Naive thymus-derived CD4-positive, alpha-beta T cell (primary cell): Measurements from ENCODE around the gene TMEM247. TPM values are rescaled to one million over a fixed set of nuclear protein-coding genes. Genes with fewer than 3 reads are reported as not detected.

Experiments used
- ATAC-seq: fragments of 150-1000 bp; cut with Tn5 transposase; 2 replicates; pipeline ENCODE4 v1.10.0; 2021; ENCODE audit warnings: mild to moderate bottlenecking, moderate library complexity
- CTCF ChIA-PET: fragments of 350-600 bp; sonication (Branson Sonifier 250); formaldehyde crosslinking; loops from one replicate; lab custom pipeline; 2021; ENCODE audit warnings: antibody characterized with exemption; lab: Charles Lee
- POLR2A ChIA-PET: fragments of 350-600 bp; sonication (Branson Sonifier 250); formaldehyde crosslinking; loops from one replicate; lab custom pipeline; 2021; ENCODE audit warnings: antibody characterized with exemption, inconsistent platforms; lab: Charles Lee
- DNase-seq, 9 donors: peaks; one replicate each; pipeline versions ENCODE4 v3.0.0 to v3.0.0-alpha.2; 2020 to 2022; ENCODE audit warnings: mixed read lengths in 1 of 9
- H3K27ac ChIP-seq: one replicate; pipeline ENCODE4 v1.7.0; 2013; ENCODE audit warnings: mild to moderate bottlenecking, low read depth, low read length, moderate library complexity
- H3K27me3 ChIP-seq, 2 donors: one replicate each; pipeline ENCODE4 v1.7.0; 2013; ENCODE audit warnings: low read length in 2 of 2, mild to moderate bottlenecking in 2 of 2, moderate library complexity in 2 of 2; ENCODE audit not compliant: control insufficient read depth in 2 of 2, insufficient read depth in 2 of 2
- H3K36me3 ChIP-seq, 3 experiments: 1 replicate in 2 of 3; 2 replicates in 1 of 3; pipeline ENCODE4 v1.7.0; 2013; ENCODE audit warnings: low read length in 3 of 3, mild to moderate bottlenecking in 3 of 3, moderate library complexity in 1 of 3; ENCODE audit not compliant: insufficient read depth in 3 of 3, control insufficient read depth in 2 of 3
- H3K4me1 ChIP-seq, 2 donors: one replicate each; pipeline ENCODE4 v1.7.0; 2013; ENCODE audit warnings: low read length in 2 of 2, mild to moderate bottlenecking in 2 of 2, moderate library complexity in 1 of 2; ENCODE audit not compliant: control insufficient read depth in 2 of 2, insufficient read depth in 2 of 2
- H3K4me3 ChIP-seq: 2 replicates; pipeline ENCODE4 v1.7.0; 2013; ENCODE audit warnings: mild to moderate bottlenecking, low read length
- H3K9me3 ChIP-seq, 3 experiments: 1 replicate in 2 of 3; 2 replicates in 1 of 3; pipeline ENCODE4 v1.7.0; 2013; ENCODE audit warnings: low read length in 3 of 3; ENCODE audit not compliant: control insufficient read depth in 2 of 3
- H3K27ac Mint-ChIP-seq, 9 donors: one replicate each; pipeline ENCODE4 v1.8.0; 2020 to 2022; ENCODE audit warnings: mixed read lengths in 9 of 9, mild to moderate bottlenecking in 8 of 9, moderate library complexity in 5 of 9, inconsistent platforms in 2 of 9
- H3K27me3 Mint-ChIP-seq, 5 donors: one replicate each; pipeline ENCODE4 v1.8.0; 2021 to 2022; ENCODE audit warnings: mixed read lengths in 5 of 5, mild to moderate bottlenecking in 1 of 5
- H3K36me3 Mint-ChIP-seq, 5 donors: one replicate each; pipeline ENCODE4 v1.8.0; 2020 to 2022; ENCODE audit warnings: mixed read lengths in 5 of 5, mild to moderate bottlenecking in 3 of 5, inconsistent platforms in 1 of 5
- H3K4me1 Mint-ChIP-seq, 7 donors: one replicate each; pipeline ENCODE4 v1.8.0; 2020 to 2022; ENCODE audit warnings: mixed read lengths in 7 of 7, mild to moderate bottlenecking in 3 of 7, inconsistent platforms in 1 of 7
- H3K4me3 Mint-ChIP-seq, 10 donors: one replicate each; pipeline ENCODE4 v1.8.0; 2020 to 2022; ENCODE audit warnings: mild to moderate bottlenecking in 10 of 10, mixed read lengths in 10 of 10, moderate library complexity in 6 of 10, inconsistent platforms in 2 of 10
- H3K9me3 Mint-ChIP-seq, 11 donors: one replicate each; pipeline ENCODE4 v1.8.0; 2020 to 2022; ENCODE audit warnings: mixed read lengths in 11 of 11, mild to moderate bottlenecking in 4 of 11, inconsistent platforms in 1 of 11, moderate library complexity in 1 of 11
- intact Hi-C, 2 donors: fragments of 100-400 bp; cut with micrococcal nuclease; formaldehyde crosslinking; loops; one replicate each; pipeline ENCODE4 v1.15.1; 2023
- polyA plus RNA-seq, 2 donors: library from polyadenylated mRNA; unstranded; fragments of 300-500 nt; fragmentation: Illumina TruSeq; gene quantifications; one replicate each; pipeline ENCODE4 v1.2.3, GENCODE V29; 2021
- total RNA-seq, 6 experiments: library from RNA in 5 of 6; stranded (reverse) in 5 of 6; gene quantifications; 1 replicate in 5 of 6; 2 replicates in 1 of 6; pipeline ENCODE4 v1.2.3 and lab custom pipeline; 2021 to 2026

The TMEM247 gene
- total and polyA plus RNA-seq, 7 experiments from 2014 or later: not detected

DNA sequence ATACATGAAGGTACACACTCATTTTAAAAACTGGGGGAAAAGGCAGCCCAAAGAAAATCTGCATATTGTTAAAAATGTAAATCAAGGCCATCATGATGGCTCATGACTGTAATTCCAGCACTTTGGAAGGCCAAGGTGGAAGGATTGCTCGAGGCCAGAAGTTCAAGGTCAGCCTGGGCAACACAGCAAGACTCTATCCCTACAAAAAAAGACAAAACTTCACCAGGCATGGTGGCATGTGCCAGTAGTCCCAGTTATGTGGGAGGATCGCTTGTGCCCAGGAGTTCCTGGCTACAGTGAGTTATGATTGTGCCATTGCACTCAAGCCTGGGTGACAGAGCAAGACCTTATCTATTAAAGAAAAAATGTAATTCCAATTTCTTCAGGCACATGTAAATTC, 34.6 kb upstream of the TMEM247 start:
- peaks cover 0 to 7% (median 0%) of the 10 kb centered on the region in 3 experiments for H3K9me3 ChIP-seq
- H3K4me1 Mint-ChIP-seq: peaks cover 6 to 9% (median 8%) of the 10 kb centered on the region in 7 donors
- CTCF ChIA-PET: no interaction called here
- POLR2A ChIA-PET: no interaction called here
- DNase-seq (no peak), ATAC-seq (no peak)
- no peaks in the 10 kb centered on the region for H3K36me3 ChIP-seq
- no peak overlapping the region for H3K27ac ChIP-seq
- peaks cover 0 to 38% (median 7%) of the 10 kb centered on the region in 11 donors for H3K9me3 Mint-ChIP-seq
- intact Hi-C loops: no loop called here
- no peaks in the 10 kb centered on the region for H3K27me3 ChIP-seq
- H3K27me3 Mint-ChIP-seq: peaks cover 0 to 32% (median 5%) of the 10 kb centered on the region in 5 donors
- peaks cover 9 to 12% of the 10 kb centered on the region in 2 donors for H3K4me1 ChIP-seq
- H3K4me3 ChIP-seq: no peak overlapping the region
- no peak overlapping the region for H3K27ac Mint-ChIP-seq
- peaks cover 0 to 12% (median 5%) of the 10 kb centered on the region in 5 donors for H3K36me3 Mint-ChIP-seq
- H3K4me3 Mint-ChIP-seq: no peak overlapping the region

DNA sequence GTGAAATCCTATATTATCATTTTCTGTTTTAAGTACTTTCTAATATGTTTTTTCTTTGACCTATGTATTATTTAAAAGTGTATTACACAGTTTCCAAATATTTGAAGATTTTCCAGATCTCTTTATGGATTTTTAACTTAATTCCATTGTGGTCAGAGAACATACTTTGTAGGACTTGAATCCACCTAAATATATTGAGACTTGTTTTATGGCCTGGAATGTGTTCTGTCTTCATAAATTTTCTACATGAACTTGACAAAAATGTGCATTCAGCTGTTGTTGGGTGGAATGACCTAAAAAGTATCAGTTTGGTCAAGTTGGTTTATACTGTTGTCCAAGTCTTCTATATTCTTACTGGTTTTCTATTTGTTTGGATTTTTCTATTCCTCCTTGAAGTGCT, 33.8 kb upstream of the TMEM247 start:
- Histone ChIP-seq H3K27ac (no peak overlapping the region), H3K4me3 (no peak overlapping the region), H3K36me3 (no peaks in the 10 kb centered on the region), H3K9me3 (peaks cover 0 to 7% (median 0%) of the 10 kb centered on the region in 3 experiments), H3K4me1 (peaks cover under 1 to 3% of the 10 kb centered on the region in 2 donors), H3K27me3 (no peaks in the 10 kb centered on the region)
- Mint-ChIP-seq H3K4me1 (peaks cover 0 to 2% (median 0%) of the 10 kb centered on the region in 7 donors), H3K36me3 (peaks cover 0 to 12% (median 5%) of the 10 kb centered on the region in 5 donors), H3K4me3 (no peak overlapping the region), H3K9me3 (peaks cover 0 to 38% (median 7%) of the 10 kb centered on the region in 11 donors), H3K27me3 (peaks cover 0 to 31% (median 5%) of the 10 kb centered on the region in 5 donors), H3K27ac (no peak overlapping the region)
- intact Hi-C loops: no loop called here
- DNase-seq (no peak), ATAC-seq (no peak)
- ChIA-PET POLR2A (no interaction called here), CTCF (no interaction called here)

DNA sequence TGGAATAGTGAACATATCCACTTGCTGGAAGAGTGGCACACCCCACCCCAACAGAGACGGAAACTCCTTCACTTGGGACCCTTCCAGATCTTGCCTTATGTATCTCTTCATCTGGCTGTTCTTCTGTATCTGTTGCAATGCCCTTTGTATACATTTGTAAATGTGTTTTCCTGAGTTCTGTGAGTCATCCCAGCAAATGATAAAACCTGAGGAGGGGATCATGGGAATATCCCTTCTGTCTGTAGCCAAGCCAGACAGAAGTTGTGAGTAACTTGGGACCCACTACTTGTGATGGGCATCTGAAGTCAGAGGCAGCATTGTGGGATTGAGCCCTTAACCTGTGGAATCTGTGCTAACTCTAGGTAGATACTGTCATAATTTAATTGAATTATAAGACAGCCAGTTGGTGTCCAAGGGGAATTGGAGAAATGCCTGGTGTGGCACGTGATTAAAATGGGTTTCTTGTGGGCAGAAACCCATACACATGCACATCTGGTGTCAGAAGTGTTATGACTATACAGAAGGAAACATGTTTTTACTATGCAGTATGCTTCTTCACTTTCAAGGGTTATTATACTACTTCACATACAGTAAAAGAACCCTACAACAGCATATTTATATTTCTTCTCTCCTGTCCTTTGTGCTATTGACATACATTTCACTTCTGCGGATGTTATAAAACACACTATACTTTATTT, 32.3 kb upstream of the TMEM247 start:
- intact Hi-C loops: no loop called here
- H3K4me1 ChIP-seq: no peaks in the 10 kb centered on the region
- Mint-ChIP-seq H3K27ac (no peak overlapping the region), H3K9me3 (peaks cover 0 to 38% (median 7%) of the 10 kb centered on the region in 11 donors), H3K27me3 (peaks cover 0 to 33% (median 5%) of the 10 kb centered on the region in 5 donors), H3K4me3 (no peak overlapping the region), H3K36me3 (peaks cover 0 to 12% (median 5%) of the 10 kb centered on the region in 5 donors), H3K4me1 (peaks cover 0 to 2% (median 0%) of the 10 kb centered on the region in 7 donors)
- peaks cover 0 to 7% (median 0%) of the 10 kb centered on the region in 3 experiments for H3K9me3 ChIP-seq
- H3K4me3 ChIP-seq: no peak overlapping the region
- ChIA-PET POLR2A (no interaction called here), CTCF (no interaction called here)
- H3K27ac ChIP-seq: no peak overlapping the region
- no peaks in the 10 kb centered on the region for H3K36me3 ChIP-seq
- DNase-seq (no peak), ATAC-seq (no peak)
- no peaks in the 10 kb centered on the region for H3K27me3 ChIP-seq

GRCh38 chr2:46447649-46448048, 31.7 kb upstream of the TMEM247 start:
- no peaks in the 10 kb centered on the region for H3K4me1 ChIP-seq
- ATAC-seq (no peak), DNase-seq (no peak)
- CTCF ChIA-PET: no interaction called here
- no peaks in the 10 kb centered on the region for H3K36me3 ChIP-seq
- Mint-ChIP-seq H3K9me3 (peaks cover 0 to 38% (median 7%) of the 10 kb centered on the region in 11 donors), H3K4me1 (peaks cover 0 to 2% (median 0%) of the 10 kb centered on the region in 7 donors), H3K4me3 (no peak overlapping the region), H3K27me3 (peaks cover 0 to 33% (median 5%) of the 10 kb centered on the region in 5 donors), H3K27ac (no peak overlapping the region), H3K36me3 (peaks cover 0 to 12% (median 5%) of the 10 kb centered on the region in 5 donors)
- POLR2A ChIA-PET: no interaction called here
- intact Hi-C loops: no loop called here
- H3K9me3 ChIP-seq: peaks cover 0 to 7% (median 0%) of the 10 kb centered on the region in 3 experiments
- no peak overlapping the region for H3K27ac ChIP-seq
- no peaks in the 10 kb centered on the region for H3K27me3 ChIP-seq
- no peak overlapping the region for H3K4me3 ChIP-seq

- Histone ChIP-seq H3K36me3 (no peaks in the 10 kb centered on the region), H3K9me3 (peaks cover 0 to 7% (median 0%) of the 10 kb centered on the region in 3 experiments), H3K27ac (no peak overlapping the region), H3K4me3 (no peak overlapping the region), H3K27me3 (no peaks in the 10 kb centered on the region), H3K4me1 (no peaks in the 10 kb centered on the region)
- Mint-ChIP-seq H3K27me3 (peaks cover 0 to 34% (median 5%) of the 10 kb centered on the region in 5 donors), H3K36me3 (peaks cover 0 to 12% (median 5%) of the 10 kb centered on the region in 5 donors), H3K9me3 (peaks cover 0 to 38% (median 7%) of the 10 kb centered on the region in 11 donors), H3K27ac (no peak overlapping the region), H3K4me1 (no peaks in the 10 kb centered on the region), H3K4me3 (no peak overlapping the region)
- POLR2A ChIA-PET: no interaction called here
- intact Hi-C loops: no loop called here
- no peak for ATAC-seq
- CTCF ChIA-PET: interaction anchor here (0.5 kb wide), 1 partner anchor 238 kb away, joined by 3 read pairs; no protein-coding TSS in a partner anchor
- no peak for DNase-seq
These were observed 31.3 kb upstream of the TMEM247 start for GRCh38 chr2:46448111-46448510.

GRCh38 chr2:46448641-46449040, 30.7 kb upstream of the TMEM247 start:
- Histone ChIP-seq H3K27ac (no peak overlapping the region), H3K27me3 (no peaks in the 10 kb centered on the region), H3K4me1 (no peaks in the 10 kb centered on the region), H3K9me3 (peaks cover 0 to 7% (median 0%) of the 10 kb centered on the region in 3 experiments), H3K4me3 (no peak overlapping the region), H3K36me3 (no peaks in the 10 kb centered on the region)
- H3K27me3 Mint-ChIP-seq: peaks cover 0 to 38% (median 5%) of the 10 kb centered on the region in 5 donors
- ChIA-PET CTCF (interaction anchor here (0.5 kb wide), 1 partner anchor 238 kb away, joined by 3 read pairs; no protein-coding TSS in a partner anchor), POLR2A (no interaction called here)
- DNase-seq (no peak), ATAC-seq (no peak)
- H3K36me3 Mint-ChIP-seq: peaks cover 0 to 12% (median 5%) of the 10 kb centered on the region in 5 donors
- H3K9me3 Mint-ChIP-seq: peaks cover 0 to 38% (median 7%) of the 10 kb centered on the region in 11 donors
- intact Hi-C loops: no loop called here
- no peak overlapping the region for H3K27ac Mint-ChIP-seq
- no peak overlapping the region for H3K4me3 Mint-ChIP-seq
- H3K4me1 Mint-ChIP-seq: no peaks in the 10 kb centered on the region
